Ascending aorta (tissue), 2 donors: ENCODE results near the gene ZNF232. TPM values are rescaled to one million over a fixed set of nuclear protein-coding genes. Genes with fewer than 3 reads are reported as not detected.
A peak's percentile ranks its signal among the peaks of the same experiment; 100 is the strongest.

Experiments
- DNase-seq, 2 donors: peaks; one replicate each; pipeline ENCODE4 v3.0.0-alpha.2; 2019; ENCODE audit warnings: low spot score in 2 of 2
- H3K27ac ChIP-seq, 2 donors: fragments of 200-600 bp; sonication (generic); one replicate each; pipeline ENCODE4 v1.5.1; 2016 to 2017; ENCODE audit warnings: mild to moderate bottlenecking in 1 of 2
- H3K27me3 ChIP-seq: fragments of 200-600 bp; sonication (generic); one replicate; pipeline ENCODE4 v1.5.1; 2017
- H3K36me3 ChIP-seq, 2 donors: fragments of 200-600 bp; sonication (generic); one replicate each; pipeline ENCODE4 v1.5.1; 2016
- H3K4me1 ChIP-seq, 2 donors: fragments of 200-600 bp; sonication (generic); one replicate each; pipeline ENCODE4 v1.5.1; 2016 to 2017; ENCODE audit warnings: mild to moderate bottlenecking in 1 of 2
- H3K4me3 ChIP-seq, 2 donors: fragments of 200-600 bp; sonication (generic); one replicate each; pipeline ENCODE4 v1.5.1; 2016 to 2017; ENCODE audit warnings: mild to moderate bottlenecking in 1 of 2
- H3K9me3 ChIP-seq, 2 donors: fragments of 200-600 bp; sonication (generic); one replicate each; pipeline ENCODE4 v1.5.1; 2016
- CTCF ChIP-seq, 3 experiments: fragments of 200-600 bp in 2 of 3; fragments of 450-650 bp in 1 of 3; sonication (generic) in 2 of 3; IDR thresholded peaks; one replicate each; pipeline ENCODE4 v1.5.1; 2016 to 2019; ENCODE audit warnings: antibody characterized with exemption in 3 of 3, mild to moderate bottlenecking in 1 of 3, moderate library complexity in 1 of 3
- intact Hi-C: fragments of 100-400 bp; cut with DNase I; formaldehyde crosslinking; loops from one replicate; pipeline ENCODE4 v1.15.1; 2023
- total RNA-seq: library from RNA; depleted of rRNA; stranded (reverse); fragments of >200 nt; gene quantifications from one replicate; pipeline ENCODE4 v1.1.0, GENCODE V29; 2016

The ZNF232 gene
- total RNA-seq, 1 donor from 2014 or later, result 2.3 TPM

GRCh38 chr17:5110816-5111215 is 862 bp downstream of the ZNF232 start:
- Histone ChIP-seq H3K4me1 (peaks cover 0 to 15% of the 10 kb centered on the region in 2 donors), H3K27me3 (peaks cover 4% of the 10 kb centered on the region), H3K36me3 (peaks cover 11 to 39% of the 10 kb centered on the region in 2 donors), H3K9me3 (peaks cover 0 to 4% of the 10 kb centered on the region in 2 donors), H3K27ac (no peak overlapping the region), H3K4me3 (peak overlapping the region; percentile 60 to 97)
- no peak for TF ChIP-seq CTCF (IDR thresholded peaks at IDR 0.05)
- DNase-seq, result no peak
- intact Hi-C loops, result loop anchor here (2.0 to 5.0 kb wide), 2 partner anchors 32 to 81 kb away; partner anchors contain the start of genes ZFP3 and ZNF594

- Histone ChIP-seq H3K27ac (no peak overlapping the region), H3K36me3 (peaks cover 6% of the 10 kb centered on the region in 2 donors), H3K27me3 (no peaks in the 10 kb centered on the region), H3K9me3 (peaks cover 29 to 34% of the 10 kb centered on the region in 2 donors), H3K4me3 (no peak overlapping the region), H3K4me1 (no peaks in the 10 kb centered on the region)
- no peak for DNase-seq
- TF ChIP-seq CTCF (IDR thresholded peaks at IDR 0.05), result no peak
- intact Hi-C loops, result no loop called here
Observed at GRCh38 chr17:5100832-5101231, 10.8 kb downstream of the ZNF232 start.

GRCh38 chr17:5099271-5099670 is 12.4 kb downstream of the ZNF232 start:
- Histone ChIP-seq H3K4me3 (no peak overlapping the region), H3K27ac (no peak overlapping the region), H3K27me3 (no peaks in the 10 kb centered on the region), H3K4me1 (no peaks in the 10 kb centered on the region), H3K9me3 (peaks cover 34 to 39% of the 10 kb centered on the region in 2 donors), H3K36me3 (no peaks in the 10 kb centered on the region)
- no peak for TF ChIP-seq CTCF (IDR thresholded peaks at IDR 0.05)
- no peak for DNase-seq
- intact Hi-C loops, result no loop called here

- Histone ChIP-seq H3K27ac (no peak overlapping the region), H3K4me3 (peak overlapping the region; percentile 39 to 48), H3K4me1 (no peaks in the 10 kb centered on the region), H3K36me3 (peaks cover under 1 to 4% of the 10 kb centered on the region in 2 donors), H3K9me3 (peaks cover 45 to 55% of the 10 kb centered on the region in 2 donors), H3K27me3 (no peaks in the 10 kb centered on the region)
- DNase-seq, result no peak
- intact Hi-C loops, result no loop called here
- TF ChIP-seq CTCF (IDR thresholded peaks at IDR 0.05), result no peak
Observed at GRCh38 chr17:5097101-5097834, 14.4 kb downstream of the ZNF232 start.

- H3K4me1 ChIP-seq, result no peaks in the 10 kb centered on the region
- no peak for DNase-seq
- no peak for TF ChIP-seq CTCF (IDR thresholded peaks at IDR 0.05)
- H3K36me3 ChIP-seq, result peaks cover 6 to 10% of the 10 kb centered on the region in 2 donors
- H3K4me3 ChIP-seq, result peak overlapping the region; percentile 21 to 48
- H3K9me3 ChIP-seq, result peaks cover 51 to 61% of the 10 kb centered on the region in 2 donors
- intact Hi-C loops, result no loop called here
- H3K27ac ChIP-seq, result no peak overlapping the region
- H3K27me3 ChIP-seq, result no peaks in the 10 kb centered on the region
Observed at GRCh38 chr17:5096731-5097100, 15.0 kb downstream of the ZNF232 start.
